GM23338 (cell line): Measurements from ENCODE around the gene DCANP1. TPM values are rescaled to one million over a fixed set of nuclear protein-coding genes. Genes with fewer than 3 reads are reported as not detected.

ENCODE experiments used
- ATAC-seq: fragments of 200-7000 bp; cut with Tn5 transposase; 3 replicates; pipeline ENCODE4 v1.9.1; 2020
- DNase-seq: peaks from one replicate; pipeline ENCODE4 v3.0.0-alpha.2; 2015; ENCODE audit warnings: low spot score
- H2AFZ ChIP-seq: fragments of 200-600 bp; sonication (generic); 2 replicates; pipeline ENCODE4 v1.8.0; 2016; ENCODE audit warnings: antibody characterized with exemption, mild to moderate bottlenecking, moderate library complexity
- H3F3A ChIP-seq: fragments of 200-600 bp; sonication (generic); replicated peaks from 2 replicates; pipeline ENCODE4 v1.8.0; 2017; ENCODE audit warnings: antibody characterized with exemption, mixed run types, low read depth
- H3K27ac ChIP-seq: fragments of 200-600 bp; sonication (generic); 2 replicates; pipeline ENCODE4 v1.6.1; 2016; ENCODE audit warnings: low read depth
- H3K27me3 ChIP-seq: fragments of 200-600 bp; sonication (generic); 2 replicates; pipeline ENCODE4 v1.8.0; 2016; ENCODE audit warnings: mild to moderate bottlenecking, mixed run types, moderate library complexity; ENCODE audit not compliant: insufficient read depth
- H3K36me3 ChIP-seq: fragments of 200-600 bp; sonication (generic); 2 replicates; pipeline ENCODE4 v1.8.0; 2016; ENCODE audit warnings: mild to moderate bottlenecking; ENCODE audit not compliant: insufficient read depth
- H3K4me1 ChIP-seq: fragments of 200-600 bp; sonication (generic); 2 replicates; pipeline ENCODE4 v1.8.0; 2016; ENCODE audit warnings: mild to moderate bottlenecking, moderate library complexity; ENCODE audit not compliant: insufficient read depth
- H3K4me2 ChIP-seq: fragments of 200-600 bp; sonication (generic); 2 replicates; pipeline ENCODE4 v1.7.1; 2017; ENCODE audit warnings: mixed run types
- H3K4me3 ChIP-seq: fragments of 200-600 bp; sonication (generic); 2 replicates; pipeline ENCODE4 v1.6.1; 2016; ENCODE audit warnings: mixed run types
- H3K79me2 ChIP-seq: fragments of 200-600 bp; sonication (generic); replicated peaks from 2 replicates; pipeline ENCODE4 v1.8.0; 2017; ENCODE audit warnings: mild to moderate bottlenecking; ENCODE audit not compliant: insufficient read depth
- H3K9me2 ChIP-seq: fragments of 200-600 bp; sonication (generic); 2 replicates; pipeline ENCODE4 v1.8.0; 2017; ENCODE audit not compliant: insufficient read depth
- H4K20me1 ChIP-seq: fragments of 200-600 bp; sonication (generic); replicated peaks from 2 replicates; pipeline ENCODE4 v1.8.0; 2017; ENCODE audit warnings: mild to moderate bottlenecking; ENCODE audit not compliant: insufficient read depth
- H3K27ac Mint-ChIP-seq: 2 replicates; pipeline ENCODE4 v1.8.0; 2020; ENCODE audit warnings: inconsistent platforms, mild to moderate bottlenecking, moderate library complexity, mixed read lengths
- H3K27me3 Mint-ChIP-seq: 3 replicates; pipeline ENCODE4 v1.8.0; 2022; ENCODE audit warnings: low read depth, mild to moderate bottlenecking, moderate library complexity, mixed read lengths, inconsistent platforms; ENCODE audit not compliant: insufficient read depth, poor library complexity
- H3K36me3 Mint-ChIP-seq: 3 replicates; pipeline ENCODE4 v1.8.0; 2021; ENCODE audit warnings: low read depth, mild to moderate bottlenecking, inconsistent platforms, moderate library complexity, mixed read lengths
- H3K4me1 Mint-ChIP-seq: 3 replicates; pipeline ENCODE4 v1.8.0; 2020; ENCODE audit warnings: mild to moderate bottlenecking, inconsistent platforms, mixed read lengths
- H3K4me3 Mint-ChIP-seq: 3 replicates; pipeline ENCODE4 v1.8.0; 2021; ENCODE audit warnings: moderate library complexity, mild to moderate bottlenecking, inconsistent platforms, mixed read lengths
- H3K9me3 Mint-ChIP-seq: 3 replicates; pipeline ENCODE4 v1.8.0; 2020; ENCODE audit warnings: moderate library complexity, mild to moderate bottlenecking, inconsistent platforms, mixed read lengths
- CREB1 ChIP-seq: fragments of 250-450 bp; sonication (Bioruptor Pico); IDR thresholded peaks from 2 replicates; pipeline ENCODE4 v1.5.0; 2020; ENCODE audit warnings: low read depth, mild to moderate bottlenecking, moderate library complexity
- EZH2phosphoT487 ChIP-seq: fragments of 200-600 bp; sonication (generic); IDR thresholded peaks from one replicate; pipeline ENCODE4 v1.8.1; 2018; ENCODE audit warnings: antibody characterized with exemption; ENCODE audit not compliant: unreplicated experiment
- JUNB ChIP-seq: IDR thresholded peaks from one replicate; pipeline ENCODE4 v1.6.1; 2016; ENCODE audit warnings: antibody characterized with exemption; ENCODE audit not compliant: unreplicated experiment
- NANOG ChIP-seq: IDR thresholded peaks from 2 replicates; pipeline ENCODE4 v1.6.1; 2016; ENCODE audit warnings: antibody characterized with exemption, borderline replicate concordance
- POLR2AphosphoS5 ChIP-seq: IDR thresholded peaks from 2 replicates; pipeline ENCODE4 v1.6.1; 2016; ENCODE audit warnings: antibody characterized with exemption, low read depth
- REST ChIP-seq: IDR thresholded peaks from one replicate; pipeline ENCODE4 v1.6.1; 2018; ENCODE audit warnings: antibody characterized with exemption; ENCODE audit not compliant: unreplicated experiment
- STAT1 ChIP-seq: IDR thresholded peaks from one replicate; pipeline ENCODE4 v1.6.1; 2016; ENCODE audit warnings: antibody characterized with exemption; ENCODE audit not compliant: unreplicated experiment
- ZNF114 ChIP-seq: fragments of 250-450 bp; sonication (Bioruptor Pico); IDR thresholded peaks from 2 replicates; pipeline ENCODE4 v1.5.0; 2020; ENCODE audit warnings: mild to moderate bottlenecking, moderate library complexity
- ZNF462 ChIP-seq: fragments of 250-450 bp; sonication (Bioruptor Pico); IDR thresholded peaks from 2 replicates; pipeline ENCODE4 v1.5.0; 2020; ENCODE audit warnings: mild to moderate bottlenecking, moderate library complexity
- polyA plus RNA-seq: library from polyadenylated mRNA; unstranded; fragments of >200 nt; fragmentation: Nextera tagmentation; extraction: Ambion mirVana; gene quantifications from 2 replicates; pipeline ENCODE4 v1.2.1, GENCODE V29; 2016
- total RNA-seq: library from RNA; depleted of rRNA; stranded (reverse); fragments of >200 nt; shearing (Covaris generic); gene quantifications from 2 replicates; pipeline ENCODE4 v1.2.3, GENCODE V29; 2014
- TF ChIP-seq, protein P1 (sequence below), 2 experiments: fragments of 200-600 bp in 1 of 2; sonication (generic) in 1 of 2; conservative IDR thresholded peaks; 2 replicates each; pipeline versions ENCODE4 v1.5.1 to v1.6.1; 2016 to 2017; ENCODE audit warnings: antibody characterized with exemption in 2 of 2, low read depth in 2 of 2, mild to moderate bottlenecking in 2 of 2, moderate library complexity in 1 of 2

The DCANP1 gene
- total and polyA plus RNA-seq, 2 experiments from 2014 or later, result not detected

- H2AFZ ChIP-seq, result no peak overlapping the region
- H3K4me1 ChIP-seq, result peaks cover 7% of the 10 kb centered on the region
- Mint-ChIP-seq H3K4me3 (no peak overlapping the region), H3K9me3 (no peaks in the 10 kb centered on the region), H3K4me1 (peaks cover 21% of the 10 kb centered on the region), H3K27ac (no peak overlapping the region), H3K27me3 (peaks cover 27% of the 10 kb centered on the region), H3K36me3 (no peaks in the 10 kb centered on the region)
- no peak overlapping the region for H3K27ac ChIP-seq
- DNase-seq (no peak), ATAC-seq (peak; percentile 63)
- H3F3A ChIP-seq, result no peaks in the 10 kb centered on the region
- H3K4me3 ChIP-seq, result no peak overlapping the region
- no peaks in the 10 kb centered on the region for H3K79me2 ChIP-seq
- TF ChIP-seq ZNF114 (no peak), REST (no peak), JUNB (no peak), STAT1 (no peak), ZNF462 (CRISPR knock-in tag) (no peak), POLR2AphosphoS5 (no peak), CREB1 (CRISPR knock-in tag) (no peak), EZH2phosphoT487 (no peak), NANOG (no peak)
- TF ChIP-seq, protein P1, sequence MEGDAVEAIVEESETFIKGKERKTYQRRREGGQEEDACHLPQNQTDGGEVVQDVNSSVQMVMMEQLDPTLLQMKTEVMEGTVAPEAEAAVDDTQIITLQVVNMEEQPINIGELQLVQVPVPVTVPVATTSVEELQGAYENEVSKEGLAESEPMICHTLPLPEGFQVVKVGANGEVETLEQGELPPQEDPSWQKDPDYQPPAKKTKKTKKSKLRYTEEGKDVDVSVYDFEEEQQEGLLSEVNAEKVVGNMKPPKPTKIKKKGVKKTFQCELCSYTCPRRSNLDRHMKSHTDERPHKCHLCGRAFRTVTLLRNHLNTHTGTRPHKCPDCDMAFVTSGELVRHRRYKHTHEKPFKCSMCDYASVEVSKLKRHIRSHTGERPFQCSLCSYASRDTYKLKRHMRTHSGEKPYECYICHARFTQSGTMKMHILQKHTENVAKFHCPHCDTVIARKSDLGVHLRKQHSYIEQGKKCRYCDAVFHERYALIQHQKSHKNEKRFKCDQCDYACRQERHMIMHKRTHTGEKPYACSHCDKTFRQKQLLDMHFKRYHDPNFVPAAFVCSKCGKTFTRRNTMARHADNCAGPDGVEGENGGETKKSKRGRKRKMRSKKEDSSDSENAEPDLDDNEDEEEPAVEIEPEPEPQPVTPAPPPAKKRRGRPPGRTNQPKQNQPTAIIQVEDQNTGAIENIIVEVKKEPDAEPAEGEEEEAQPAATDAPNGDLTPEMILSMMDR (conservative IDR thresholded peaks at IDR 0.05; ENCODE audit: low read depth in 2 of 2), result no peak
- H3K4me2 ChIP-seq, result no peak overlapping the region
- 0 out of 2 replicates have a peak, but pooled peaks cover 6% of the 10 kb centered on the region for H4K20me1 ChIP-seq
- no peaks in the 10 kb centered on the region for H3K36me3 ChIP-seq
- H3K27me3 ChIP-seq, result peaks cover 76% of the 10 kb centered on the region
- no peaks in the 10 kb centered on the region for H3K9me2 ChIP-seq
Observed at GRCh38 chr5:135477613-135478066, 30.5 kb upstream of the DCANP1 start.
